Stimulated activated CD8-positive, alpha-beta memory T cell treated with anti-CD3 and anti-CD28 coated beads, Interleukin-15, amount 100 ng/mL, for 4 hours (primary cell): Measurements from ENCODE around the gene NELFCD.

Experiments used
- DNase-seq, 2 donors: peaks; one replicate each; pipeline ENCODE4 v3.0.0-alpha.2; 2020; ENCODE audit warnings: low read depth in 2 of 2

The NELFCD gene

DNA sequence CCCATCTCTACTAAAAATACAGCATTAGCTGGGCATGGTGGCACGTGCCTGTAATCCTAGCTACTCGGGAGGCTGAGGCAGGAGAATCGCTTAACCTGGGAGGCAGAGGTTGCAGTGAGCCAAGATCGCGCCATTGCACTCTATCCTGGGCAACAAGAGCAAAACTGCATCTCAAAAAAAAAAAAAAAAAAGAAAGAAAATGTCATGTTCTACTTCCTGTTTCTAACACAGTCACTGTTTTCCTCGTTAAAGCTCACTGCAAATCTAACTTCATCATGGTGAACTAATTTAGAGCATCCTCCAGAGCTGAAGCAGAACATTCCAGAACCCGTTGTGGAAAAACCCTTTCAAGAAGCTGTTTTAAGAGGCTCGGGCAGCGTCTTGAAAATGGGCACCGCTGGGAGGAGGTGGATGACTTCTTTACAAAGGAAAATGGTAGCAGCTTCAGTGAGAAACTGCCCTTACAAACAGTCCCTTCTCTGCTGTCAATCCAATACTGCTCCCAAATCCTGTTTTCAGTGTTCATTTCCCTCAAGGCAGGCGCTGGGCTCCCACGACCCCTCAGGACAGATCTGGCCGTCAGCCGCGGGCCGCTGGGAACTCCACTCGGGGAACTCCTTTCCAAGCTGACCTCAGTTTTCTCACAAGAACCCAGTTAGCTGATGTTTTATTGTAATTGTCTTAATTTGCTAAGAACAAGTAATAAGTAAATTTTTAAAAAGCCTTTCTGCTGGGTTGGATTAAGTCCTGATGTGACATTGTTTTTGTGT, 13.5 kb downstream of the NELFCD start:
- no peak for DNase-seq

GRCh38 chr20:58995461-58996225, 14.6 kb downstream of the NELFCD start:
- no peak for DNase-seq

DNA sequence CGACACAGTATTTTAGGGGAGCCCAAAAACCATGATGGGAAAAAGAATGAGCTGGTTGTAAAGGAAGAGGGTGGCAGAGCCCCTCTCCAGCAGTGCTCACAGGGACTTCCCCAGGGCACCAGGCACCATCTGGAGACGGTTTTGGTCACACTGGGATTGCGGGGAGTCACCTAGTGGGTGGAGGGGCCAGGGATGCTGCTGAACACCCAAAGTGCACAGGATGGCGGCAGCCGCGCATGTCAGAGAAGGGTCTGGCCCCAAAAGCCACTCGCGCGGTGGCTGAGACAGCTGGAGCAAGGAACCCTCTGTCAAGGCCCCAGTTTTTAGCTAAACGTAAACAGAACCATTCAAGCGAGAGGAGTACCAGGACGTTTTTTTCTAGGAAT, 15.2 kb downstream of the NELFCD start:
- no peak for DNase-seq

GRCh38 chr20:58997141-58997770, 16.2 kb downstream of the NELFCD start:
- DNase-seq: no peak

- no peak for DNase-seq
These were observed 17.6 kb downstream of the NELFCD start for GRCh38 chr20:58998656-58999055.

GRCh38 chr20:59000326-59000725, 19.3 kb downstream of the NELFCD start:
- no peak for DNase-seq

GRCh38 chr20:59001068-59001448, 20.0 kb downstream of the NELFCD start:
- no peak for DNase-seq

DNA sequence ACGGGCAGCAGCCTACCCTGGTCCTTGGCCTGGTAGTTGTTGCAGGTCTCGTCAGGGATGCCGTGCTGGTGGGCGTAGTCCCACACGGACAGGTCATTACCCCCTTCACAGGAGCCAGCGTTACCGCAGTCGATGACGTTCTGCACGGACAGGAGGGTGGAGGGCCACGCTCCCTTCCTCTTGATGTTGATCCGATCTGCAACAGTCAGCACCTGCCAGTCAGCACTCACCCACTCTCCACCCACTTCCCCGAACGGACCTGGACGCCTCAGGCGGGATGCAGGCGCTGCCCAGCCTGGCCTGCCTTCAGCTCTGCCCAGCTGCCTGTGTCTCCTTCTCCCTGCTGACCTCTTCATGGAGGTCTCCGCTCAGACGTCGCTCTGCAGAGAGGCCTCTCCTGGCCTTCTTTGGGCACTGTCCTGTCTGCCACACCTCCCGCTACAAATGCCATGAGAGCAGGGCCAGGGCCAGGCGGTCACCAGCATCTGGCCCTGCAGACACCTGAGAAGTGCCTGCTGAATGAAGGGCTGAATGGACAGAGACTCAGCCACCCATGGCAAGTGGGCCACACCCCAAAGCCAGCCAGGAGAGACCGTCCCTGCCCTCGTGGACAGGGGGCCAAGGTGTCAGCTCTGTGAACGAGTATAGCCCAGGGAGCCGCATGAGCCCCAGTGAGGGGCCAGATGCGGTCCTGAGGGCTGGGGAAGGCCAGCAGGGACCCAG, 20.6 kb downstream of the NELFCD start:
- DNase-seq: no peak

GRCh38 chr20:59002388-59002787, 21.3 kb downstream of the NELFCD start:
- no peak for DNase-seq

DNA sequence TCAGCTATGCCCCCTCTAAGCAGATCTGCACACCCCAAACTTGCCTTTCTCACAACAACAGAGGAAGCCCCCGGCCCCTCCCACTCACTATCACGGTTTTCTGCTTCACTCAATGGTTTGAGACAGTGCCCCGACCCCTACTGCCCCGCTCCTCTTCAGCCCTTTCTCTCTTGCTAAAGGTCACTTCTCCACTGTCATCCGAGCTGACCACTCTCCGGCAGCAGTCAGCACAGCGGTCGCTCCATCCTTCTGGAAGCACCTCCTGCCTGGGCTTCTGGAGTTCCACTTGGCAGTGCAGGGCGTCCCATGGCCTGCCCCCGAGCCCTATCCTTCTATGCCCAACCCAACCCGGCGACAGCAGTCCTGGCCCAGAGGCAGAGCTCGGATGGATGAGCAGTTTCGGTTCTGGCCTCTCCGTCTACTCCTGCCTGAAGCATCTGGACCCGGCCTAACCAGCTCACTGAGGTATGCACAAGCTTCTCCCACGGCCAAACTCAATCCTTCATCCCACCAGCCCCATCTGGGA, 21.9 kb downstream of the NELFCD start:
- no peak for DNase-seq

- DNase-seq: no peak
These were observed 22.9 kb downstream of the NELFCD start for GRCh38 chr20:59003836-59004492.

GRCh38 chr20:59004493-59004762, 23.4 kb downstream of the NELFCD start:
- DNase-seq: no peak

- DNase-seq: no peak
These were observed 23.9 kb downstream of the NELFCD start for GRCh38 chr20:59004763-59005522.

DNA sequence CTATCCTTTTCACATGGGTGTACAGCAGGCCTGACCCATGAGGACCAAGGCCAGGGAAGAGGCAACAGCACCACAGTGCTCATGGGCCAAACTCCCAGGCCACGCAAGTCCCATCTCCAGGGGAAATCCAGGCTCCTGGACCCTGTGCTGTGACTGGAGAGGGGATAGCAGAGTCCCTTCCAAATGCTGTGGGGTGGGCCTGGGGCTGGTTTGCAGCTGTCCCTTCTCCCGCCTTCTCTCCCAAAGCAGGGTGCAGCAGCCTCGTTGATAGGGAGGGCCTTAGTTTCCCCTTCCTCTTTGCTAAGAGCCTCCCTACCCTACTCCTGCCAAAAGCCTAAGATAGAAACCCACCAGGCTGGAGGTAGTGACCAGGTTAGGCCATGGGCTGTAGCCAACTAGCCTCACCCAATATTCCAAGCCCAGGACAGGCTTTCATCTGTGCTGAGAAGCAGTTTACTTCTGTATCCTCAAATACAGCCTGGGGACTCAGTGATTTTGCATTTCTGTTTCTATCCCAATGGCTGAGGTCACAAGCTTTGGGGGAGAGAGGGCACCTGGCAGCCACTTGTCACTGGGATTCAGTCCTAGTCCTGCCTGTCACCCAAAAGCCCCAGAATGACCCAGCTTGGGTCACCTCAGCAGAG, 24.6 kb downstream of the NELFCD start:
- DNase-seq: no peak

DNA sequence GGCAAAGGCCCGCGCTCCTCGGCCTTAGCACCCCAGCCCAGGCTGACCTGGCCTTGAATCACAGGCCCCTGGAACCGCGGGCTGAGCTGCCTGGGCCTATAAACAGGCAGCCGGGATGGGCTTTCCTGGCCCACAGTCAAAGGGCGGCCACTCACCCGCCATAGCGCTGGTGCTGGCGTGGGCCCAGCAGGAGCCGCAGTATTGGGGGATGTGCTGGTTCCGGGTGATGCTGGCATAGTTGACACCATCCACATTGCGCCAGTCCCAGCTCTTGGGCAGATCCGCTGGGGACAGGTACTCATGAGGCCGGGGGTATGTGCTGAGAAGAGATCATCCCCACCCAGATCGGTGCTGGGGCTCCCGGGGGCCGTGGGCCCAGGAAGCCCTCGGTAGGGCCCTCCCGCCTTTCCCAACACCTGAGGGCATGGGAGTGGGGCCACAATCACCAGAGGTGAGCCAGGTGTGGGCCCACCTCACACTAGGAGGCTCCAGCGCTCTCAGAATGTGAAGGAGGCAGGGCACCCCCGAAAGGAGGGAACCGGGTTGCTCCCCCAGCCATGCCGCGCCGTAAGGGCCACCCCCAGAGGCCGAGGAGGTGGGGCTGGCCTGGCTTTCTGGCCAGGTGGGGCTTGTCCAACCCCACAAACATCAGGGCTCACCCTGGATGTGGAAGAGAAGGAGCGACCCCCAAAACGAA, 25.3 kb downstream of the NELFCD start:
- no peak for DNase-seq

DNA sequence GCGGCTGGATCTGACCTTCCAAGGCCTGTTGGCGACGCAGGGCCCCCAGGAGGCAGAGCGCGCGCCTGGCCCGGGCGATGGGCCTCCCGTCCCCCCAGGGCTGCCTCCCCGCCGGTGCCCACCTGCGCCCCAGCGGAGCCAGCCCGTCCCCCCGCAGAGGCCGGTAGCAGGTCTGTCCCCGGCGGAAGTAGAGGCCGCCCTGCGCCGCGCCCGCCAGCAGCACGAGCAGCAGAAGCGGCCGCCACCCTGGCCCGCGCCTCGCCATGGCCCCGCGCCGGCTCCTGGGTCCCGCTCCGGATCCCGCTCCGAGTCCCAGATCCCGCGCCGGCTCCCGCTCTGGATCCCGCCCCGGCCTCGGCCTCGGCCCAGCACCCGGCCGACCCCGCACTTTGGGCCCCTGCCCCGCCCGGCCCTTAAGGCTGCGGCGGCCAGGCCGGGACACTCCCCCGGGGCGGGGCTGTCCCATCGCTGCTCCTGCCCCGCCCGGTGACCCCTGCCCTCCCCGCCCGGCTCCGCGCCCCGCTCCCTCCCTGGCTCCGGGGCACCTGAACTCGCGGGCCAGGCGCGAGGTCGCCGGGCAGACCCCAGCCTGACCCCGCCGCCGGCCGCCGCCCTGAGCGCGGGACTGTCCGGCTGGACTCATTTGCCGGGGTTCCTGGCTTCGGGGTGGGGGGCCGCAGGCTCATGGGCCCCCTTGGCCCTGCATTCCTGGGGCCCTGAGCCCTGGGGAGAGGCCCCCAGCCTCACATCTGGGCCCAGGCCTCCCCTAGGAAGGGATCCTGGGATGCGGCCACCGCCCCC, 26.0 kb downstream of the NELFCD start, which contains the start of gene CTSZ:
TSS of gene CTSZ (minus strand) at position 391 of the 801 bp plus-strand sequence. CDS start at position 265, 126 bp downstream.
- peak in 1 of 2 donors; percentile 20 for DNase-seq

DNA sequence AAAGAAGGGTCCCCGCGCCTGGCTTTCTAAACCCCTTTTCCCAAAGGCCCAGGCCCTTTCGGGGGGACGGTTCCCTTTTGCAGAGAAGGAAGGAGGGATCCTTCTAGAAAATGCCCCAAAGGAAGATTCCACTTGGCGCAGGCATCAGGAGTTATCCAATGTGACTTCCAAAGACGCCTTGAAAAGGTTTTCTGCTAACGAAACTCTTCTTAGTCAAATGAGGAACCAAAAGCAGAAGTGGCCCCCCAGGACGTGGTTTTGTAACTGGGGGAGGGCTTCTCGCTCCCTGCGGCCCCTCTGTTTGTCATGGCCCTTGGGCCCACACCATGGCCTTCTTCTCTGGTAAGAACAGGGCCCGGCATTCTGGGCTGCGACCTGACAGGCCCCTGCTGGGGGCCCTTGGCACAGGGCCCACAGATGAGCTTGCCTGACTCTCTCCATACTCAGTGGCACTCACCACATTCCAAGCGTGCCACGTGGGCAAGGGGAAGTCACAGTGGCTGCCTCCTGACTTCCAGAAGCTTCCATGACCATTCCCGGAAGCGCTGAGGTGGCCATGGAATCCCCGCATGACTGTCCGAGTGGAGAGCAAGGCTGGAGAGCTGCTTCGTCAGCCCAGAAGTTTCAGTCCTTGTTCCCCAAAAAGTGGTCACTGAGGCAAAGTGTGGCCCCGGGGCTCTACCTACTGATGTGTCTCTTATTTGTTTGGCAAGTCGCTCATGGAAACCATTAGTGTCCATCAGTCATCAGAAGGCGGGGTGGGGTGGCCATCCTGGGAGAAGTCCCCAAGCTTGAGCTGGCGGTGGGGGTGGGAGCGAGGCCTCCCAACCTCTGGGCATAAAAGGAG, 26.8 kb downstream of the NELFCD start:
- no peak for DNase-seq
